Esophagus squamous epithelium (tissue), 4 donors: ENCODE data around the gene CUBN.

Experiments
- CTCF ChIP-seq, 6 experiments: fragments of 450-650 bp in 4 of 6; fragments of 200-600 bp in 2 of 6; sonication (generic) in 2 of 6; IDR thresholded peaks; one replicate each; pipeline ENCODE4 v1.5.1; 2016 to 2019; ENCODE audit warnings: antibody characterized with exemption in 6 of 6, mild to moderate bottlenecking in 4 of 6, moderate library complexity in 4 of 6
- POLR2A ChIP-seq, 4 donors: fragments of 450-650 bp; IDR thresholded peaks; one replicate each; pipeline ENCODE4 v1.6.1; 2017; ENCODE audit warnings: antibody characterized with exemption in 4 of 4, mild to moderate bottlenecking in 4 of 4, moderate library complexity in 3 of 4

- TF ChIP-seq POLR2A (IDR thresholded peaks at IDR 0.05) (no peak), CTCF (IDR thresholded peaks at IDR 0.05) (no peak)
Observed at GRCh38 chr10:16890691-16891090, 238.9 kb downstream of the CUBN start.
